Stomach (tissue), 4 donors: ENCODE results near the gene SLC25A45.

Experiments
- EP300 ChIP-seq: sonication (generic); formaldehyde crosslinking; IDR thresholded peaks from one replicate; pipeline ENCODE4 v1.6.1; 2017; ENCODE audit warnings: antibody characterized with exemption
- POLR2A ChIP-seq, 4 donors: fragments of 450-650 bp; IDR thresholded peaks; one replicate each; pipeline ENCODE4 v1.6.1; 2016; ENCODE audit warnings: antibody characterized with exemption in 4 of 4, control low read depth in 2 of 4, mild to moderate bottlenecking in 1 of 4, moderate library complexity in 1 of 4
- TF ChIP-seq, protein P1 (sequence below), 7 experiments: fragments of 450-650 bp in 4 of 7; fragments of 200-600 bp in 3 of 7; sonication (generic) in 3 of 7; IDR thresholded peaks; one replicate each; pipeline ENCODE4 v1.5.1; 2016 to 2019; ENCODE audit warnings: antibody characterized with exemption in 7 of 7, control low read depth in 2 of 7, mild to moderate bottlenecking in 1 of 7

DNA sequence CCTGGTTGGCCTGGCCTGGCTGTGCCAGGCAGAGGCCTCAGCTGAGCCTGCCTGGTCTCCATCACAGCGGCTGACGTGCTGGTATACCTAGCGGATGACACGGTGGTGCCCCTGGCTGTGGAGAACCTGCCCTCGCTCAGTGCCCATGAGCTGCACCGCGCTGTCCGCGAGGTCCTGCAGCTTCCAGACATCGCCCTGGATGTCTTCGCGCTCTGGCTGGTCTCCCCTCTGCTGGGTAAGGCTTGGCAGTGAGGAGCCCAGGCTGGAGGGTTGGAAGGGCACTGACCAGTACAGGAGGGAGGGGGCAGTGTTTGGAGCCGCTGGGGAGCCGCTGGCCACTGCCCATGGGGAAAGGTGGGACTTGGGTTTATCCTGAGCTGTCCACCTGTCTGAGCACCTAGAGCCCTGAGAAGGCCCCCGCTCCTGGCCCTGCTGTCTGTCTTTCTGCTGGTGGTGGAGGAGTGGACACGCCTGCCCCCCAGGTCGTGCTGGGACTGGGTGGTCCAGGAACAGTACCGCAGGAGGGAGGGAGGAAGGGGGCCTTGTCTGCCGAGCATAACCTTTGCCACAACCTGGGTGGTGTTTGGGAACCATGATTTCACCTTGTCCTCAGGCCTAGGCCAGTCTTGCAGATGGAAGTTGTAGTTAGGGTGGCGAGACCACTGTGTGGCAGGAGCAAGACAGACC, 7.0 kb upstream of the SLC25A45 start:
- no peak for TF ChIP-seq POLR2A (IDR thresholded peaks at IDR 0.05)
- TF ChIP-seq, protein P1, sequence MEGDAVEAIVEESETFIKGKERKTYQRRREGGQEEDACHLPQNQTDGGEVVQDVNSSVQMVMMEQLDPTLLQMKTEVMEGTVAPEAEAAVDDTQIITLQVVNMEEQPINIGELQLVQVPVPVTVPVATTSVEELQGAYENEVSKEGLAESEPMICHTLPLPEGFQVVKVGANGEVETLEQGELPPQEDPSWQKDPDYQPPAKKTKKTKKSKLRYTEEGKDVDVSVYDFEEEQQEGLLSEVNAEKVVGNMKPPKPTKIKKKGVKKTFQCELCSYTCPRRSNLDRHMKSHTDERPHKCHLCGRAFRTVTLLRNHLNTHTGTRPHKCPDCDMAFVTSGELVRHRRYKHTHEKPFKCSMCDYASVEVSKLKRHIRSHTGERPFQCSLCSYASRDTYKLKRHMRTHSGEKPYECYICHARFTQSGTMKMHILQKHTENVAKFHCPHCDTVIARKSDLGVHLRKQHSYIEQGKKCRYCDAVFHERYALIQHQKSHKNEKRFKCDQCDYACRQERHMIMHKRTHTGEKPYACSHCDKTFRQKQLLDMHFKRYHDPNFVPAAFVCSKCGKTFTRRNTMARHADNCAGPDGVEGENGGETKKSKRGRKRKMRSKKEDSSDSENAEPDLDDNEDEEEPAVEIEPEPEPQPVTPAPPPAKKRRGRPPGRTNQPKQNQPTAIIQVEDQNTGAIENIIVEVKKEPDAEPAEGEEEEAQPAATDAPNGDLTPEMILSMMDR (IDR thresholded peaks at IDR 0.05), result no peak
- TF ChIP-seq EP300, result no peak
